HG03469 (cell line): ENCODE measurements around the gene DMD.

ENCODE experiments used
- ATAC-seq: cut with Tn5 transposase; IDR thresholded peaks from one replicate; pipeline ENCODE4 v1.9.1; 2021; ENCODE audit warnings: mild to moderate bottlenecking, moderate library complexity, moderate number of reproducible peaks; ENCODE audit not compliant: unreplicated experiment

The DMD gene

DNA sequence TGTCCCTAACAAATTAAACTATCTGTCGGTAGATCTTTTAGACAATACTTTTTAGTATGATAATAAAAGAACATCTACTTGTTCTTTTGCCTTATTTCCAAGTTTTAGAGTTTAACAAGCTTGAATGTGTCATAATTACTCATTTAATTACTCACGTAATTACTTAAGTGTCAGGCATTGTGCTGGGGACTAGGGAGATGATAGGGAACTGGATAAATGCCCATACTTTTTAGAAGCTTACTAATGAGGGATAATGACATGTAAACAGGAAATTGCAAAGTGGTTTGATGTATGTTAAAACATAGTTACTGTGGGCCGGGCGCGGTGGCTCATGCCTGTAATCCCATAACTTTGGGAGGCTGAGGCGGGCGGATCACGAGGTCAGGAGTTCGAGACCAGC lies 158.3 kb downstream of the DMD start:
- no peak for ATAC-seq

DNA sequence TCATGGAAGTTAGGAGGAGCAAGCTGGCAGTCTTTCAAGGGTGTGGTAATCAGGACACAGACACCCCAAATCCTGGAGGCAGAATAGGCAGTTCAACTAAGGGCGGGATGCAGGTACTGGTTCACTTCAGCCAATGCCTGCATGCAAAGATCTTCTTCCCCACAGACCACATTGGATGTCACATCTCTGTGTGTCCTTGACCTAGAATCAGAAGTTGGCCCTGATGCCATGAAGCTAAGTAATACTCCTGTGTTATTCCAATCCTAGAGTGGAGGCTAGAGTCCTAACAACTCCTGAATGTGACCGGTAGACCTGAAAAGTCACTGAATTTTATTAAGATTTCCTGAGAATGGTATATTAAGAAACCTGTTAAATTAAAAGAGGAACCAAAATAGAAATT lies 165.5 kb downstream of the DMD start:
- no peak for ATAC-seq

DNA sequence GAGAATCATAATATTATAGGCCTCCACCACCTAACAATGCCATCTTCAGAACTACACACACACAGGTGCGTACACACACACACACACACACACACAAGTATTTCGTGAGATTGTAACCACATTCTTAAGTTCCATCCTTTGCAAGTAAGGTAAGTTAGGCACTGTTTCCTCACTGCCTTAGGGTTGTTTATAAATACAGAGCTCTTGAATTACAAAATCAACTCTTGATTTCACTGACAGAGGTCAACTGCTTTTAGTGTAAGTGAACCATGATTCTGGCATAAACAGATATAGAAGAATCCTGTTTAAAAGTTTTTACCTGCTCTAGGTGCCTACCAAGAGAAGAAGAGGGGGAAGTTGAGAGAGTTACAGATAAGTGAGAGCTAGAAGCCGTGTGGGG lies 166.1 kb downstream of the DMD start:
- no peak for ATAC-seq

DNA sequence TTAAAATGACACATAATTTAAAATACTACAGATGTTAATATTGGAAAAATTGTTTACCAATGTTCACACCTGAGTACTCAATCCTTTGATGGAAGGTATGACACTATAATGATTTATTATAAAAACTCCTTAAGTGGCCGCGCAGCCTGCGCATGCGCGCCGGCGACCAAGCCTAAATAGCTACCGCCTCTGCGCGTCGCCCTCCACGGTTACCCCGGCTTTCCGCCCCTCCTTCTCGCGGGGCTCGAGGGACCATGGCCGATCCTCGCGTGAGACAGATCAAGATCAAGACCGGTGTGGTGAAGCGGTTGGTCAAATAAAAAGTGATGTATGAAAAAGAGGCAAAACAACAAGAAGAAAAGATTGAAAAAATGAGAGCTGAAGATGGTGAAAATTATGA lies 170.2 kb downstream of the DMD start:
- ATAC-seq, result no peak

DNA sequence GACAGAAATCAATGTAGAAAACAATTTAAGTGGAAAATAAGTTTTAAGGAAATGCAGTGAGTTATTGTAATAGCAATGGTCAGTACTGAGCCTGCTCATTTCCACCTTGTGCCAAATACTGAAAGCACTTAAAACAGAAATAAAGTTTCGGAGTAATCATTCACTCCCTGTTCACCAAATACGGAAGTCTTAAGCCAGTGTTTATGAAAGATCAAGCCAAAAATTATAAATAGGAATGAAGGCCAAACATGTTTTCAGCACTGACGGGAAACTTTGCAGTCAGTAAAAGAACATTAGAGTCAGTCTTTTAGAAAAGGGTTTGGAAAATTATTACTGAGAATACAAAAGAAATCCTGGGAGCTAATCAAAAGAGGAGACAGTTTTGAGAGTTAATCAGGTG lies 178.6 kb downstream of the DMD start:
- no peak for ATAC-seq

DNA sequence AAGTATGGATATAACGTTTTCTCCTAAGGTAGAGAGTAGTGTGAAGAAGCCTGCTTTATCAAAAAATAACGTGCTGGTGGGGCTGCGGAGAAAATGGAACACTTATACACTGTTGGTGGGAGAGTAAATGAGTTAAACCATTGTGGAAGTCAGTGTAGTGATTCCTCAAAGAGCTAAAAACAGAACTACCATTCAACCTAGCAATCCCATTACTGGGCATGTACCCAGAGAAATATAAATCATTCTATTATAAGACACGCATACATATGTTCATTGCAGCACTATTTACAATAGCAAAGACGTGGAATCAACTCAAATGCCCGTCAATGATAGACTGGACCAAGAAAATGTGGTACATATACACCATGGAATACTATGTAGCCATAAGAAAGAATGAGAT lies 196.4 kb downstream of the DMD start:
- ATAC-seq, result no peak

DNA sequence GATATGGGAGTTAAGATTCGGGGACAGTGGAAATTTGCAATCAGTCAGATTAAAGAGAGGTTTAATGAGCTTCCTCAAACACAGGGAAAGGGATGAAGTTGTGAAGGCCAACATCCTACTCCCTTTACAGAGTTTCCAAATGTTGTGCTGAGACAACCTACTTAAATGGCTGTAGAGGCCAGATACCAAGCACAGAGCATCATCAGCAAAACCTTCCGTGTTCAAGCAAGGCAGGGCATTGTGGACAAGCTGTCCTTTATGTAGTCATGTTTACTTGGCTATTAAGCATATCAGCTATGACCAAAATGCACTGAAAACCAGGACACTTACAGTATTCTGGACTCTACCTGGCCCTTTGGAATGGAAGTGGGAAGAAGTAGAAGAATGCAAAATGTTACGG lies 197.3 kb downstream of the DMD start:
- ATAC-seq, result no peak

DNA sequence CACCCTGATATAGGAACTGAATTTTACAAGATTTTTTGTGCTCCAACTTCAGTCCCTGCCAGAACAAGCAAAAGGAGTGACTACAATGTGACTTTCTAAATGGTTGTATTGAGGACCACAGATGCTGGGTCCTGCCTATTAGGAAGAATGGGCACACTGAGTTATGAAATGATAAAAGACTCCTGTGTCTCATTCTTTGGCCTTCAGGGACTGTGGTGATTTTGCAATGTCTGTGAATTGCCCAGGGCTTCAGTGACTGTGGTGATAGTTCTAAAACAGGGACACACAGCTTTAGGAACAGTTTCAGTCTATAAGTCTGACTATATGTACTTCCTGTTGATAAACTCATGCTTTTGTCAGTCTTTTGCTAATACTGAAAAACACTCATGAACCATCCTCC lies 210.2 kb downstream of the DMD start:
- no peak for ATAC-seq

DNA sequence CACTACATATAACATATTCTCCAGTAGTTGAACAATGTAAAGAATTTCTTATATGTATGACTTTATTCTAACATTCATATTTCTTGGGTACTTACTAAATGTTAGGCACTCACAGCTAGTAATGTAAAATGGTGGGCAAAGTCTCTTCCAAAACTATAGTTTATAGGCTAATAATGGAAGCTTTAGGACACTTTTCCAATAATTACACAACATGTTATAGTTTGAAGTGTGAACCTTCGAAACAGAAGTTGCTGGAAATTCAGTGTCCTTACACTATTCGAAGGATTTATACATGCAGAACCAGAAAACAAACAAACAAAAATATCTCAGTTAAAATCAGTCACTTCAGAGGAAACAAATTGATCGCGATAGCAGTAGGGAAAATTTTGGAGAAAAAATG lies 212.6 kb downstream of the DMD start:
- no peak for ATAC-seq

DNA sequence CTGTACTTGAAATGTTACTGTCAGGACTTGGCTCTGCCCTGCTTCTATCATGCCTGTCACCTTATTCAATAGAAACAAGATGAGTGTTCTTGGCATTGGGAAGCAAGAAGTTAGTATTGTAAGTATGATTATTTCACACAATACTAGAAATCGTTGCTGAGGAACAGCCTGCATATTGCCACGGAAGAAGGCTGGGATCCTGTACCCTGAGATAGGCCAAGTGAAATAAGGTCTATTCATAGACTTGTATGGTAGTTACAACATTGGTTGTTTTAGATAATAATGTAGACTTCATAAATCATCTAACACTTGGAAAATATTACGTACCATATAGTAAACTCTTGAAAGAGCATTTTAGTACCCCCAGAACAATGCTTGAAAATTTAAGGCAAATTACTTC lies 215.9 kb downstream of the DMD start:
- no peak for ATAC-seq

DNA sequence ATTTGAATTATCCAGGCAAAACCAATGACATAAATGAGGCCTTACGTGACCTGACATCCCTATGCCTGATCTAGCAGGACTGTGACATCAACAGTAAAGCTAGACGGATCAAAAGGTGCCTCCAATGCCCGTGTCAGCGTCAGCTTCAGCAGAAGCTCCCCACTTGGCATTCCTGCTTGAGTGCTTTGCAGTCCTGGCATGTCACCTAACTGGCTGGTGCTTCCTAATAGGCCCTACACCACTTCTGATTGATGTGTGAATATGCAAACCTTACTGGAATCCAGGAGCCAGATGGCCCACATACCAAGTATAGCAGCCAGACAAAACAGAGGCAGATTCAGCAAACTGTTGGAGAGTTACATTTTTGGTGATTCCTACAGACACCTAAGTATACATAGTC lies 224.2 kb downstream of the DMD start:
- ATAC-seq, result no peak

DNA sequence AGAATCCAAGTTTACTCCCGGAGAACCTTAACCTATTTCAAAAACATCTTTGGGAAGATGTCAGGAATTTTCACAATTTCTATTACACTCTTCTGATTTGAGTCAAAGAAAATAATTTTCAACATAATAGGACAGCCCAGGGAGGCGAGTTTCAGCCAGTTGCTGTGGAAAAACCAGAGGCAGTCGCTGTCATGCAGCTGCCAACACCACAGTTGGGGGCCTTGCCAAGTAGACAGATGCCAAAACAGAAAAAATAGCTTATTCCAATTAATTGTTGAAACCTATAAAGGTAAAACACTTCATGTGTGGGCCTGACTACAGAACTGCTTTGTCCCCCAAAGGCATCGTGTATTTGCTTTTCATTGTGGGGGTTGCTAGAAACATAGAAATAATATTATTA lies 225.8 kb downstream of the DMD start:
- ATAC-seq, result no peak

DNA sequence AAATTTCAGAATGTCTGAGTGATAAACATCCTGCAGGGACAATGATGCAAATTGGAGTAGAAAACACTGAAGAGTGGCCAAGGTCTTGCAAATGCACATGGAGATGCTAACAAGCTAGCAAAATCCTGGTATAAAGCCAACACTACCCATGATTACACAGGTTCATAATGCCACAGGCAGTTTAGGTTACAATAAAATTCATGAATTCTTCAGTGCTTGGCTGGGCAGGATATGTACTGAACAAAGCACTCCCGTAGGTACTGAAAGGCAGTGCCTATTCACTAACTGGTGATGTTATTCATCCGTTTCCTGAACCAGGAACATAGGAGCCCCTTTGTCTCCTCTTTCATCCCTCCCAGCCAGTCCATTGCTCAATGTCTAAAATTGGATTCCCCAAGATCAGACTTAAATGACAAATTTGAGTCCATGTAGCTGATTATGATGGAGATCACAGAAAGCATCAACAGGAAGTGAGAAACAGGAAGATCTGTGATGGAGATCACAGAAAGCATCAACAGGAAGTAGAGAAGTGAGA lies 244.5 kb downstream of the DMD start:
- ATAC-seq, result no peak

DNA sequence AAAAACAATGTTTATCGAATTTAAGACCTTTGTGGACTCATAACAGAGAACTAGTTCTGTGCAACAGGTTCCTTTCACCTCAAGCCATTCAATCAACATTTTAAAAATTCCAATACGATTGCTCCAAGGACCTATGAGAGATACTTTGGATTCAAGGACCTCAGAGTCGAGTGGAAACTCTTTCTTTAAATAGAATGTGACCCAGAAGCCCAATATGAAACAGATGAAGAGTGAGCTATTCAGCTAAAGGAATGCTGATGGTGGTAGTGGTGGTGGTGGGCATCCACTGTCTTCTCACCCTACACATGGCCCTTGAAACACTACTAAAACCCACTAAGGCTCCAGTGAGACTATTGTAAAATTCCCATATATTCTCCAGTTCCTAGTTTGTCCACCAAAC lies 257.2 kb downstream of the DMD start:
- ATAC-seq, result no peak

DNA sequence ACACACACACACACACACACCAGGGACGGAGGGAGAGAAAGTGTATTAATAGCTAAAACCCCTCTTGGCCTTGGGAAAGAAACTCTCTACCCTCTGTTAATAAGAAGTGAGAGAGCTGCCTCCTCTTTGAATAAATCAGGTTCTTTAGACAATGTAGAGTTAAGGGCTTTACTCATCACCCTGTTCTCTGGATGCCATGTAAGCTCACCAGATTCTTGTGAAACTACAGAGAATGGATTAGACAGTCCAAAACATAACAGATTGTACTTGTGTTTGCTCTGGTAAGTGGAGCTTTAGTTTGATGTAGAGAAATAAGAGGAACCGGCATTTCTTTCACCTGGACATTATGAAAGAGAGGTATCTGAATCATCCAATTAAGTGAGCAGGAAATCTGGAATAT lies 263.2 kb downstream of the DMD start:
- ATAC-seq, result no peak

DNA sequence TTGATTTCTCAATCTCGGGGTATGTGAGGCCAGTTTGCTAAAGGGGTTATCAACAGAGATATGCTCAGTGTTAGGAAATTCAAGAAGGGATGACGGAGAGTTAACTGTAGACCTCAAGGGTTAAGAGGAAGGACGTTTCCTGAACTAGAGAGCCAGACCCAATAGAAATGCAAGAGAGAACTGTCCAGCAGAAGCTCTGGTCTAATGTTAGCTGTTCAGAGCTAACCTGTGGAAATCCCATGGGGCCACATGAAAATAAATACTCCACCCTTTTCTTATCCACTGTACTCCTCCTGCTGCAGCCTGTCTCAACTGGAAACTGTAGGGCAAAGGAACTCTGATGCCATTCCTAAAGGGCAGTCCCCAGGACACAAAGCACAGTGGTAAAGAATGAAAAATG lies 274.3 kb downstream of the DMD start:
- no peak for ATAC-seq

DNA sequence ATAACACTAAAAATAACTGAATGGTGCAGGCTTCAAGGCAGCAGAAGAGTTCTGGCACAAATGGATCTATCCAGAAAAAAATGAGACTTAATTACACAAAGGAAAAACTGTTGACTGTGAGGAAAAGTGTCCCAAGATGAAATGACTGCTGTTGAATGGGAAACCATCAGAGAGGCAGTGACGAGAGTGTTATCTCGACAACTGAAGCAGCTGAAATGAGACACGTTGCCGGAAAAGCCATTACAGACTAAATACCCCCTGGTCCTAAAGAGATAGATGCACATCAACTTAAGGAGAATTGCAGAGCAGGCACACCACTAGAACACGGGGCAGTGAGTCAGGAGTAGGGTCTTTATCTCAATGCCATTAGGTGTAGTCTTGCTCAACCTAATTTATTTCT lies 277.8 kb downstream of the DMD start:
- no peak for ATAC-seq

DNA sequence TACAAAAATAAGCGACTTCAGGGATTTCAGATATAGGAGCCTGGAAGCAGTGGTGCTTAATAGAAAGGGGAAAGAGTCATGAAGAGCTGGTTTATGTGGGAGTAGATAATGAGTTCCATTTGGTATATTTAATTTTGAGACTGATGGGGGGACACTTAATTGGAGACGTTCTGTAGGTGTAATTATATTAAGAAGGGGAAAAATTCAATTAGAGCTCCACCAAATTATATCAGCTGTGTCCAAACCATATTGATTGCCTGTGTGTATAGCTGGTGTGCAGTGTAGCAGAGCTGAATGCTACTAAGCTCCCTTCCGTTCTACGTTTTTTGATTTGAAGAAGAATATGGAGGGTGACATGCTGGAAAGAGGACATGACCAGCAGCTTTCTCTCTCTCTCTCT lies 282.3 kb downstream of the DMD start:
- ATAC-seq, result no peak

DNA sequence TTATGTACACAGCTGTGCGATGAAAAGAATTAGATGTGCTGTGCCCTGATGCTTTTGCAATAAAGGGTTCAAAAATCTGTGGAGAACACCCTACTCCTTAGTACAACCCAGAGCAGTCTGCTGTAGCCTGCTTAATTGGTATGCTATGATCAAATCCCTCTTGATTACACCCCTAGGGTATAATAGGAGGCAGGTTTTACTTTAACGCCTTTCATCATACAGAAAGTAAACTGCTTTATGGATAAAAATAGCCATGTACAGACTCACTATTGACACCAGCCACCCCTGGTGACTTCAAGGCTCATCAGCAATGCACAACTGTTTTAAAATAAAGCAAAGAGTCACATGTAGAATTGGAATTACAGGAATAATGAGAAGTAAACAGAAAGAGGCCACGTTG lies 315.3 kb downstream of the DMD start:
- no peak for ATAC-seq

DNA sequence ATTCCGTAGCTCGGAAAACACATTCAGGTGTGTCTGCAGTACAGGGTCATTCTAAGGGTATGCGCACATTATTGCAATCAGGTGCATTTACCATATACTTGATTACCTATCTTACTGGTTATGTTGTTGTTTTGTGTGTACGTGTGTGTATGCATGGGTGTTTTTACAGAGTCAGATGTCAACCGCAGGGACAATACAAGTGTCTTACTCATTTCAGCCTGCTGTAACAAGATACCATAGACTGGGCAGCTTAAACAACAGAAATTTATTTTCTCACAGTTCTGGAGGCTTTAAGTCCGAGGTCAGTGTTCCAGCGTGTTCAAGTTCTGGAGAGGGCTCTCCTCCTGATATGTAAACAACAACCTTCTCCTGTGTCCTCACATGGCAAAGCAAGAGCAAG lies 316.7 kb downstream of the DMD start:
- ATAC-seq, result no peak

DNA sequence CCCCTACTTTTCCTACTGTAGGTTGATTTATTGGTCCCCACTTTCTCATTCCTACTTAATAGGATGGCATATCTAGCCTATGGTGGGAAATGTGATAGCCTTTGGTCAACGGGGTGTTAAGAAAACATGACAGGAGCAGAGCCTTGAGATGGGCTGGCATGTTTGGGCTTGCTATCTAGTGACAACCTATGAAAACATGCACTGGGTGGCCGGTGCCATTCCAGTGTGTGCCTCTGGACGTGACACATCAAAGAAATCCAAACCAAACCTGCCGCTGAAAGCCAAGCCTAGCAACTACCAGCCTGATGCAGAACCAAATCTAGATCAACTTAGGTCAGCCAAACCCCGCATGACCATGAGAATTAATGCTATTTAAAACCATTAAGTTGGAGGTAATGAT lies 317.6 kb downstream of the DMD start:
- ATAC-seq, result no peak

DNA sequence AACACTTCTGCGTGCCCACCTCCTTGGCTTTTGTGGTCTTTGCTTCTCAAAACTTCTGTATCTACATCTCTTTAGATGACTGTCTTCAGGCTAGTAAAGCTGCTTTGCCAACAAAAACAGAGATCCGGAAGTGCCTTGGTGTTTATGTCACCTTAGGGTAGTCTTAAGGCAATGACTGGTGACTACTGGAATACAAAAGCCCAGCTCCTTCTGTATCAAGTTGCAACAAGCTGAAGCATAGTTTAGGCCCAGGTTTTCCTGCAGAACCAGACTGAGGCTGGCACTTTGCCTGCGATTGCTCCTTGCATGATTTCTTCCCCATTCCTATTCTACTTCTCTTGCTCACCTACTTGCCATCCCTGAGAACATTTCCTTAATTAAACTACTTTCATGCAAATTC lies 333.8 kb downstream of the DMD start:
- ATAC-seq, result no peak

DNA sequence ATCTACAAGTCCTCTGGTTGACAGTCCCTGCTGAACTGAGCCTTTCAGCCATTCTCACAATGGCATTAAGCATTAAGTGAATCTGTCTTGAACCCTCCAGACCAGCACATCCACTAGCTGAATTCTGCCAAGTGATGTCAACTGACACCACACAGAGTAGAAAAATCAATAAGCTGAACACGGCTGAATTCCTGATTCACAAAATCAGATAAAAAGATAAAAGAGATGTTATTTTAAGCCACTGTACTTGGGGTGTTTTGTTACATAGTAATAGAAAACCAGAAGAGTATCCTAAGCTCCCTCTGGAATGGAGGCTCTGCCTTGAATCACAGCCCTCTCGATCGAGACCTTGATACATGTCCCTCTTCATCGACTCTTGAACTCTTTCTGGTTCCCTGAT lies 336.5 kb downstream of the DMD start:
- no peak for ATAC-seq

DNA sequence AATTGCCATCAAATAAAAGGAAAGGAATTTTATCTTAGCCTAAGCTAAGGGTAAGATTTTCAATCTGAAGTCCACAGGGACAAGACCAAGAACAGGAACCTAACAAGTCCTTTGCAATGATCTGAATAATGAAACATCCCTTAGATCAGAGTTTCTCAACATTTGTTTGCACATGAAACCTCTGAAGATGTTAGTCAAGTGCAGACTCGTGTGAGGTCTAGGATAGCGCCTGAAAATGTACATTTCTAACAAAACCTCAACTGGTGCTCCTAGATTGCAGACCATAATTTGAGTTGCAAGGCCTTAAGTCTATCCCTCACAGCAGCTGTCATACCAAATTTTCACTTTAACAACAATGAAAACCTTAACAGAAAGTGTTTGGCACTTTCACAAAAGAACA lies 337.6 kb downstream of the DMD start:
- no peak for ATAC-seq
